ENCODE results near the gene CABCOCO1.
"Not testable (repeated sequence)": the region's sequence is repeated elsewhere in the genome, so short reads cannot be mapped to it uniquely, and the experiment has no call there.

The CABCOCO1 gene

GRCh38 chr10:61669849-61670248 lies 7.1 kb downstream of the CABCOCO1 start:
- no peaks in the 10 kb centered on the region for H3K9me3 Mint-ChIP-seq
- no peak overlapping the region for H3K27ac Mint-ChIP-seq
- no peak for DNase-seq (ENCODE audit: low spot score)
- H3K4me1 Mint-ChIP-seq (ENCODE audit: low read depth): no peaks in the 10 kb centered on the region
- no peak overlapping the region for H3K4me3 Mint-ChIP-seq
- H3K27me3 Mint-ChIP-seq (ENCODE audit: low read depth): peaks cover 2% of the 10 kb centered on the region
- H3K36me3 Mint-ChIP-seq (ENCODE audit: low read depth): no peaks in the 10 kb centered on the region

- H3K27ac Mint-ChIP-seq: no peak overlapping the region
- peaks cover 2% of the 10 kb centered on the region for H3K27me3 Mint-ChIP-seq (ENCODE audit: low read depth)
- H3K36me3 Mint-ChIP-seq (ENCODE audit: low read depth): no peaks in the 10 kb centered on the region
- DNase-seq (ENCODE audit: low spot score): no peak
- no peaks in the 10 kb centered on the region for H3K9me3 Mint-ChIP-seq
- no peak overlapping the region for H3K4me3 Mint-ChIP-seq
- H3K4me1 Mint-ChIP-seq (ENCODE audit: low read depth): no peaks in the 10 kb centered on the region
These were observed 10.6 kb downstream of the CABCOCO1 start for GRCh38 chr10:61673360-61673759.

- H3K4me1 Mint-ChIP-seq (ENCODE audit: low read depth): no peaks in the 10 kb centered on the region
- no peak overlapping the region for H3K4me3 Mint-ChIP-seq
- no peaks in the 10 kb centered on the region for H3K9me3 Mint-ChIP-seq
- no peaks in the 10 kb centered on the region for H3K36me3 Mint-ChIP-seq (ENCODE audit: low read depth)
- no peak for DNase-seq (ENCODE audit: low spot score)
- no peak overlapping the region for H3K27ac Mint-ChIP-seq
- H3K27me3 Mint-ChIP-seq (ENCODE audit: low read depth): peaks cover under 1% of the 10 kb centered on the region
These were observed 19.6 kb downstream of the CABCOCO1 start for GRCh38 chr10:61682323-61682722.

GRCh38 chr10:61683319-61683718 lies 20.6 kb downstream of the CABCOCO1 start:
- Mint-ChIP-seq H3K36me3 (ENCODE audit: low read depth) (no peaks in the 10 kb centered on the region), H3K4me1 (ENCODE audit: low read depth) (no peaks in the 10 kb centered on the region), H3K9me3 (no peaks in the 10 kb centered on the region), H3K4me3 (no peak overlapping the region), H3K27me3 (ENCODE audit: low read depth) (no peaks in the 10 kb centered on the region), H3K27ac (no peak overlapping the region)
- DNase-seq (ENCODE audit: low spot score): no peak

- DNase-seq (ENCODE audit: low spot score): no peak
- no peaks in the 10 kb centered on the region for H3K27me3 Mint-ChIP-seq (ENCODE audit: low read depth)
- H3K4me3 Mint-ChIP-seq: no peak overlapping the region
- no peaks in the 10 kb centered on the region for H3K9me3 Mint-ChIP-seq
- no peak overlapping the region for H3K27ac Mint-ChIP-seq
- no peaks in the 10 kb centered on the region for H3K36me3 Mint-ChIP-seq (ENCODE audit: low read depth)
- H3K4me1 Mint-ChIP-seq (ENCODE audit: low read depth): no peaks in the 10 kb centered on the region
These were observed 22.3 kb downstream of the CABCOCO1 start for GRCh38 chr10:61684894-61685507.

GRCh38 chr10:61688551-61689308 lies 26.0 kb downstream of the CABCOCO1 start:
- H3K4me1 Mint-ChIP-seq (ENCODE audit: low read depth): no peaks in the 10 kb centered on the region
- H3K27ac Mint-ChIP-seq: no peak overlapping the region
- H3K36me3 Mint-ChIP-seq (ENCODE audit: low read depth): no peaks in the 10 kb centered on the region
- H3K9me3 Mint-ChIP-seq: no peaks in the 10 kb centered on the region
- no peaks in the 10 kb centered on the region for H3K27me3 Mint-ChIP-seq (ENCODE audit: low read depth)
- no peak overlapping the region for H3K4me3 Mint-ChIP-seq
- no peak for DNase-seq (ENCODE audit: low spot score)

GRCh38 chr10:61691667-61692066 lies 28.9 kb downstream of the CABCOCO1 start:
- not testable (repeated sequence) for H3K4me3 Mint-ChIP-seq; H3K36me3 Mint-ChIP-seq (ENCODE audit: low read depth); H3K27ac Mint-ChIP-seq; H3K4me1 Mint-ChIP-seq (ENCODE audit: low read depth); H3K9me3 Mint-ChIP-seq; H3K27me3 Mint-ChIP-seq (ENCODE audit: low read depth); DNase-seq (ENCODE audit: low spot score)

GRCh38 chr10:61692447-61693010 lies 29.8 kb downstream of the CABCOCO1 start:
- H3K36me3 Mint-ChIP-seq (ENCODE audit: low read depth): no peaks in the 10 kb centered on the region
- H3K9me3 Mint-ChIP-seq: no peaks in the 10 kb centered on the region
- DNase-seq (ENCODE audit: low spot score): no peak
- H3K27me3 Mint-ChIP-seq (ENCODE audit: low read depth): peaks cover 5% of the 10 kb centered on the region
- no peaks in the 10 kb centered on the region for H3K4me1 Mint-ChIP-seq (ENCODE audit: low read depth)
- H3K4me3 Mint-ChIP-seq: no peak overlapping the region
- H3K27ac Mint-ChIP-seq: no peak overlapping the region

GRCh38 chr10:61698968-61699655 lies 36.4 kb downstream of the CABCOCO1 start:
- no peaks in the 10 kb centered on the region for H3K4me1 Mint-ChIP-seq (ENCODE audit: low read depth)
- H3K27me3 Mint-ChIP-seq (ENCODE audit: low read depth): peaks cover 9% of the 10 kb centered on the region
- H3K36me3 Mint-ChIP-seq (ENCODE audit: low read depth): no peaks in the 10 kb centered on the region
- H3K27ac Mint-ChIP-seq: no peak overlapping the region
- no peak overlapping the region for H3K4me3 Mint-ChIP-seq
- H3K9me3 Mint-ChIP-seq: no peaks in the 10 kb centered on the region
- DNase-seq (ENCODE audit: low spot score): no peak

- no peak overlapping the region for H3K4me3 Mint-ChIP-seq
- DNase-seq (ENCODE audit: low spot score): no peak
- H3K36me3 Mint-ChIP-seq (ENCODE audit: low read depth): no peaks in the 10 kb centered on the region
- no peaks in the 10 kb centered on the region for H3K9me3 Mint-ChIP-seq
- H3K27ac Mint-ChIP-seq: no peak overlapping the region
- no peaks in the 10 kb centered on the region for H3K4me1 Mint-ChIP-seq (ENCODE audit: low read depth)
- peaks cover 9% of the 10 kb centered on the region for H3K27me3 Mint-ChIP-seq (ENCODE audit: low read depth)
These were observed 38.5 kb downstream of the CABCOCO1 start for GRCh38 chr10:61701055-61701705.

- Mint-ChIP-seq H3K36me3 (ENCODE audit: low read depth) (no peaks in the 10 kb centered on the region), H3K4me1 (ENCODE audit: low read depth) (no peaks in the 10 kb centered on the region), H3K4me3 (no peak overlapping the region), H3K27ac (no peak overlapping the region), H3K9me3 (no peaks in the 10 kb centered on the region), H3K27me3 (ENCODE audit: low read depth) (peaks cover 9% of the 10 kb centered on the region)
- no peak for DNase-seq (ENCODE audit: low spot score)
These were observed 39.0 kb downstream of the CABCOCO1 start for GRCh38 chr10:61701706-61702105.

GRCh38 chr10:61702584-61702983 lies 39.9 kb downstream of the CABCOCO1 start:
- Mint-ChIP-seq H3K36me3 (ENCODE audit: low read depth) (no peaks in the 10 kb centered on the region), H3K27me3 (ENCODE audit: low read depth) (peaks cover 9% of the 10 kb centered on the region), H3K27ac (no peak overlapping the region), H3K4me1 (ENCODE audit: low read depth) (no peaks in the 10 kb centered on the region), H3K4me3 (no peak overlapping the region), H3K9me3 (no peaks in the 10 kb centered on the region)
- no peak for DNase-seq (ENCODE audit: low spot score)

GRCh38 chr10:61705022-61705613 lies 42.4 kb downstream of the CABCOCO1 start:
- H3K4me1 Mint-ChIP-seq (ENCODE audit: low read depth): no peaks in the 10 kb centered on the region
- H3K9me3 Mint-ChIP-seq: no peaks in the 10 kb centered on the region
- no peak for DNase-seq (ENCODE audit: low spot score)
- no peaks in the 10 kb centered on the region for H3K36me3 Mint-ChIP-seq (ENCODE audit: low read depth)
- H3K27me3 Mint-ChIP-seq (ENCODE audit: low read depth): peaks cover 1% of the 10 kb centered on the region
- H3K4me3 Mint-ChIP-seq: no peak overlapping the region
- no peak overlapping the region for H3K27ac Mint-ChIP-seq
